GM23248 (cell line): Measurements from ENCODE around the gene SYS1. TPM values are rescaled to one million over a fixed set of nuclear protein-coding genes. Genes with fewer than 3 reads are reported as not detected.

Source experiments
- DNase-seq: peaks from one replicate; pipeline ENCODE4 v3.0.0-alpha.2; 2015
- H2AFZ ChIP-seq: fragments of 200-600 bp; sonication (generic); 2 replicates; pipeline ENCODE4 v1.6.1; 2016; ENCODE audit warnings: antibody characterized with exemption
- H3F3A ChIP-seq: fragments of 200-600 bp; sonication (generic); 2 replicates; pipeline ENCODE4 v1.6.1; 2016; ENCODE audit warnings: mild to moderate bottlenecking, antibody characterized with exemption, mixed run types; ENCODE audit not compliant: insufficient read depth
- H3K27ac ChIP-seq: fragments of 200-600 bp; sonication (generic); 2 replicates; pipeline ENCODE4 v1.5.1; 2016; ENCODE audit warnings: mild to moderate bottlenecking
- H3K27me3 ChIP-seq: fragments of 200-600 bp; sonication (generic); replicated peaks from 2 replicates; pipeline ENCODE4 v1.6.1; 2016; ENCODE audit warnings: mild to moderate bottlenecking; ENCODE audit not compliant: insufficient read depth
- H3K36me3 ChIP-seq: fragments of 200-600 bp; sonication (generic); 2 replicates; pipeline ENCODE4 v1.6.1; 2016; ENCODE audit warnings: low read depth, mild to moderate bottlenecking
- H3K4me1 ChIP-seq: fragments of 200-600 bp; sonication (generic); 2 replicates; pipeline ENCODE4 v1.6.1; 2016; ENCODE audit warnings: mild to moderate bottlenecking; ENCODE audit not compliant: insufficient read depth
- H3K4me2 ChIP-seq: fragments of 200-600 bp; sonication (generic); one replicate; pipeline ENCODE4 v1.6.1; 2016; ENCODE audit warnings: mild to moderate bottlenecking; ENCODE audit not compliant: unreplicated experiment
- H3K4me3 ChIP-seq: fragments of 200-600 bp; sonication (generic); 2 replicates; pipeline ENCODE4 v1.5.1; 2016; ENCODE audit warnings: mild to moderate bottlenecking
- H3K79me2 ChIP-seq: fragments of 200-600 bp; sonication (generic); 2 replicates; pipeline ENCODE4 v1.6.1; 2016; ENCODE audit warnings: mild to moderate bottlenecking; ENCODE audit not compliant: insufficient read depth
- H3K9ac ChIP-seq: fragments of 200-600 bp; sonication (generic); 2 replicates; pipeline ENCODE4 v1.6.1; 2016; ENCODE audit warnings: mild to moderate bottlenecking
- H3K9me2 ChIP-seq: fragments of 200-600 bp; sonication (generic); 2 replicates; pipeline ENCODE4 v1.6.1; 2016; ENCODE audit warnings: mixed run types, mild to moderate bottlenecking, moderate library complexity; ENCODE audit not compliant: insufficient read depth
- H3K9me3 ChIP-seq: fragments of 200-600 bp; sonication (generic); one replicate; pipeline ENCODE4 v1.6.1; 2017; ENCODE audit warnings: low read depth
- H4K20me1 ChIP-seq: fragments of 200-600 bp; sonication (generic); 2 replicates; pipeline ENCODE4 v1.6.0; 2016; ENCODE audit not compliant: insufficient read depth
- EZH2 ChIP-seq: fragments of 200-600 bp; sonication (generic); IDR thresholded peaks from 2 replicates; pipeline ENCODE4 v1.6.1; 2018; ENCODE audit warnings: antibody characterized with exemption, mild to moderate bottlenecking; ENCODE audit not compliant: insufficient read depth, poor library complexity, severe bottlenecking
- EZH2phosphoT487 ChIP-seq: fragments of 200-600 bp; sonication (generic); IDR thresholded peaks from 2 replicates; pipeline ENCODE4 v1.6.1; 2018; ENCODE audit warnings: antibody characterized with exemption, moderate library complexity, mild to moderate bottlenecking, low read depth; ENCODE audit not compliant: insufficient read depth
- WGBS, 2 experiments: methylation state at CpG; one replicate each; pipeline ENCODE4 v1.1.6; 2015 to 2017; ENCODE audit warnings: low lambda C conversion rate in 2 of 2, low coverage in 1 of 2; ENCODE audit errors: missing lambda C conversion rate in 2 of 2; 5-methylcytosine and 5-hydroxymethylcytosine counted together
- in situ Hi-C: fragments of 300-500 bp; cut with MboI; formaldehyde crosslinking; loops from 2 replicates; pipeline ENCODE4 v1.15.0; 2020
- polyA plus RNA-seq: library from polyadenylated mRNA; unstranded; fragments of >200 nt; fragmentation: Nextera tagmentation; extraction: Ambion mirVana; gene quantifications from 2 replicates; pipeline ENCODE4 v1.2.1, GENCODE V29; 2016
- total RNA-seq: library from RNA; depleted of rRNA; stranded (reverse); fragments of >200 nt; shearing (Covaris generic); gene quantifications from 2 replicates; pipeline ENCODE4 v1.2.3, GENCODE V29; 2014

SYS1 gene
- total and polyA plus RNA-seq, 2 experiments from 2014 or later: 27.1 to 27.3 TPM

DNA sequence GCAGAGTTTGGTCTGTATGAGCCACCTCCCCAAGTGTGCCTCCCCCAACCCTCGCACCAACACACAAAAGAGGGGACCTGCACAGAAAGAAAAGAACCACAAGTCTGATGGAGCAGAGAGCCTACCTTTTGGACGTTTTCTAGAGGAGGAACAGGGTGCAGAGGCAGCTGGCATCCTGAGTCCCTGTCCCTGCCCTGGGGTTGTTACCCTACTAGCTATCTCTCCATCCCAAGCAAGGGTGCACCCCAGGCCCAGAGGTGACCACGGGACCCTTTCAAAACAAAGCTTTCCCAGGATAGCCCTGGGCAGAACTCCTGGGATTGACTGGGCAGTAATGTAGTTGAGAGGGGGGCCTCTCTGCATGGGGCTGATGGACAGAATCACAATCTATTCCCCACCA is 45.1 kb upstream of the SYS1 start:
- no peak overlapping the region for H3K4me3 ChIP-seq
- H3K27me3 ChIP-seq: peaks cover 5% of the 10 kb centered on the region; the same call in 1 of the 2 replicates
- H3K4me2 ChIP-seq: no peak overlapping the region
- no peaks in the 10 kb centered on the region for H3K4me1 ChIP-seq
- no peak overlapping the region for H3K9ac ChIP-seq
- in situ Hi-C loops: no loop called here
- 45 to 54% methylated on average over 3 of the region's 3 CpGs for WGBS, 2 experiments
- no peaks in the 10 kb centered on the region for H3K9me3 ChIP-seq
- TF ChIP-seq EZH2 (no peak), EZH2phosphoT487 (no peak)
- no peak for DNase-seq
- no peaks in the 10 kb centered on the region for H4K20me1 ChIP-seq
- H3K79me2 ChIP-seq: no peaks in the 10 kb centered on the region
- no peak overlapping the region for H3K27ac ChIP-seq
- H2AFZ ChIP-seq: no peak overlapping the region
- no peaks in the 10 kb centered on the region for H3K36me3 ChIP-seq
- peaks cover 8% of the 10 kb centered on the region for H3F3A ChIP-seq
- H3K9me2 ChIP-seq: no peaks in the 10 kb centered on the region

DNA sequence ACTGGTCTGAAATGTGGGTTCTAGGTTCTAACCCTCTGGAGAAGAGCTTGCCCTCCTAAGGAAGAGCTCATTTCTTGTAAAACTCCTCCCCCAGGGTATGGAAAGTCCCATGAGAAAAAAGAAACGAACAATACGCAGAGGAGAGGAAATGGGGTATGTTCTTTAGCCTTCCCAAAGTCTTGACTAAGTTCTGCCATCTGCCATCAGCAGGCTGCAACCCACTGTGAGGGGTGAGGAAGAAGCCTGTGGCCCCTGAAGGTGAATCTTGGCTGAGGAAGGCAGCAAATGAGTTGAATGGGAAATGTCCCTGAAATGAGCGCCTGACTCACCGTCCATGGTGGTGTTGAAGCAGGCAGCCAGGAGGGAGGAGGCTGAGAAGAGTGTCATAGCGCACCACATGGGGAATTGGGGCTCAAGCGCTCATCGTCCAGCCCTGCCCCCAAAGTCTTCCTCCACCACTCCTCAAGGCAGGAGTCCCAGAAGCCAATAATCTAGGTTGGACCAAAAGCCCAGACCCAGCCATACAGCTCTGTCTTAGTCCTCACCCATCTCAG is 44.5 kb upstream of the SYS1 start:
- no peak overlapping the region for H2AFZ ChIP-seq
- peaks cover 15% of the 10 kb centered on the region for H3F3A ChIP-seq
- DNase-seq: no peak
- H4K20me1 ChIP-seq: no peaks in the 10 kb centered on the region
- H3K9ac ChIP-seq: no peak overlapping the region
- H3K9me2 ChIP-seq: no peaks in the 10 kb centered on the region
- no peaks in the 10 kb centered on the region for H3K9me3 ChIP-seq
- WGBS, 2 experiments: 73 to 77% methylated on average over 7 of the region's 7 CpGs
- no peaks in the 10 kb centered on the region for H3K36me3 ChIP-seq
- peaks cover 5% of the 10 kb centered on the region; the same call in 1 of the 2 replicates for H3K27me3 ChIP-seq
- no peak overlapping the region for H3K27ac ChIP-seq
- H3K79me2 ChIP-seq: no peaks in the 10 kb centered on the region
- in situ Hi-C loops: no loop called here
- no peak for TF ChIP-seq EZH2phosphoT487
- TF ChIP-seq EZH2: no peak
- no peak overlapping the region for H3K4me2 ChIP-seq
- no peaks in the 10 kb centered on the region for H3K4me1 ChIP-seq
- H3K4me3 ChIP-seq: no peak overlapping the region

GRCh38 chr20:45318948-45319347 is 44.0 kb upstream of the SYS1 start:
- Histone ChIP-seq H3K9me2 (no peaks in the 10 kb centered on the region), H3K4me3 (no peak overlapping the region), H3K4me2 (no peak overlapping the region), H3F3A (peaks cover 19% of the 10 kb centered on the region), H3K79me2 (no peaks in the 10 kb centered on the region), H3K9ac (no peak overlapping the region), H4K20me1 (no peaks in the 10 kb centered on the region), H3K4me1 (no peaks in the 10 kb centered on the region), H3K27ac (no peak overlapping the region), H2AFZ (no peak overlapping the region), H3K36me3 (no peaks in the 10 kb centered on the region), H3K27me3 (peaks cover 5% of the 10 kb centered on the region; the same call in 1 of the 2 replicates), H3K9me3 (no peaks in the 10 kb centered on the region)
- WGBS, 2 experiments: 80 to 88% methylated on average over 2 of the region's 2 CpGs
- TF ChIP-seq EZH2phosphoT487 (no peak), EZH2 (no peak)
- in situ Hi-C loops: no loop called here
- DNase-seq: no peak

DNA sequence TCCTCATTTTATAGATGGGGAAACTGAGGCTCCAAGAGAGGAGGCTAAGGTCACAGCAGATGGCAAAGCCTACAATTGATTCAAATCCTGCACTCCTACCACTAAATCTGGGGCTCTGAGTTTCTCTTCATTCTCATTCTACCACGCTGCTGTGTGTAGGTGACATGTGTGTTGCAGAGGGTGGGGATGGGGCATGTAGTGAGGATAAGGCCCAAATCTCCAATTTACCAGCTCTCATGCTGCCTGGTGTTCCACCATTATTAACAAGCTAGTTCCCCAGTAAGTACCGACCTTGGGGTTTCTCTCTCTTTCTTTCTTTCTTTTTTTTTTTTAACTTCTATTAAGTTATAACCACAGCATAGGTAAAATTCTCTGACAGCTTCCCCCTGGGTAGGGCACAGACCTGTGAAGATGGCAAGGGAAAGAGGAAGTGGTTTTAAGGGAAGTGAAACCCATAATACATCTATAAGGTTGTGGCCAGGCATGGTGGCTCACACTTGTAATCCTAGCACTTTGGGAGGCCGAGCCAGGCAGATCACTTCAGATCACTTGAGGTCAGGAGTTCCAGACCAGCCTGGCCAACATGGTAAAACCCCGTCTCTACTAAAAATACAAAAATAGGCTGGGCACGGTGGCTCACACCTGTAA is 41.9 kb upstream of the SYS1 start:
- H3K4me2 ChIP-seq: no peak overlapping the region
- H3K9me3 ChIP-seq: no peaks in the 10 kb centered on the region
- H3K4me1 ChIP-seq: no peaks in the 10 kb centered on the region
- H2AFZ ChIP-seq: no peak overlapping the region
- H3F3A ChIP-seq: peaks cover 38% of the 10 kb centered on the region
- 84 to 86% methylated on average over 5 of the region's 5 CpGs for WGBS, 2 experiments
- TF ChIP-seq EZH2phosphoT487 (no peak), EZH2 (no peak)
- peaks cover 3% of the 10 kb centered on the region; the same call in 1 of the 2 replicates for H3K27me3 ChIP-seq
- H3K27ac ChIP-seq: no peak overlapping the region
- H3K9ac ChIP-seq: no peak overlapping the region
- H3K9me2 ChIP-seq: no peaks in the 10 kb centered on the region
- no peaks in the 10 kb centered on the region for H4K20me1 ChIP-seq
- peaks cover 12% of the 10 kb centered on the region for H3K36me3 ChIP-seq
- no peaks in the 10 kb centered on the region for H3K79me2 ChIP-seq
- no peak for DNase-seq
- H3K4me3 ChIP-seq: no peak overlapping the region
- in situ Hi-C loops: loop anchor here (5.0 kb wide), 1 partner anchor 121 kb away; no protein-coding TSS in a partner anchor
